Activated CD8-positive, alpha-beta memory T cell treated with anti-CD3 and anti-CD28 coated beads, Interleukin-2, amount 50 U/mL, for 24 hours (primary cell): ENCODE data around the gene CDYL2.

ENCODE experiments used
- DNase-seq: peaks from one replicate; pipeline ENCODE4 v3.0.0-alpha.2; 2020; ENCODE audit errors: extremely low read depth

Gene CDYL2

GRCh38 chr16:80704751-80705505 is 99.5 kb downstream of the CDYL2 start:
- no peak for DNase-seq

DNA sequence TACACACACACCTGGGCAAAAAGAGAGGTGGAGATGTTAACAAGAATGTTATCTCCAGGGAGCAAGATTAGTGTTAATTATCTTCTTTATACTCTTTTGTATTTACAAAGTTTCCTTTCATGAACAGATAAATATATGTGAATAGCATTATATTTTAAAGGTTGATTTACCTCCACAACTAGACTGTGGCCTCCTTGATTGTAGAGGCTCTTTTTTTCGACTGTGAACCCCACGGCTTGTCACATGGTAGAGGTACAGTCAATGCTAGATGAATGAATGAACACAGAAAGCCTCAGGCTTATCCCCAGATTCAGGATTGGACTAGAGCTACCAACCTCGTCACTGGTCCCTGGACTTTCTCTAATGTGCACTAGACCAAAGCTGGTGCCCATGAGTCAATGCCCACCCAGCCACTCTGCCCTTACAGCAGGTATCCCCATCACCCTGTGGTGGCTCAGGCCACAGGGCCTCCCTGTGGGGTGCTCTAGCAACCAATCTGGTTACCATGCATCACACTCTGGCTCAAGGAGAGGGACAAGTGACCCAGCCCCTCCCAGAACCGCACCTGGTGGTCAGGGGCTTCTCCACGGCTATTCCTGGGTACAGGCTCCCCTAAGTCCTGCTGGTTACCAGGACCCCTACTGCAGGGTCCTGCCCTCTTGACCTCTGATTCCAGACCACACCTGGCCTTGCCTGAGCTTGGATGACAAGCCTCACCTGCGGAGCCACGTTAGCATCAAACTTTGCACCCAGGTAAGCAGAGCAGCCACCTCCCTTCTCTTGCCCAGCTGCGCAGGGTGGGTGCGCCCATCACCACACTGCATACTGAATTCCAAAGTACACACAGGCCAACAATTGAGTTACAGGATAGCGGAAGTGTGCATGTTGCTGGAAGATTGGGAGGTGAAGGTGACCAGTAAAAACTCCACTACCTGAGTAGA is 101.0 kb downstream of the CDYL2 start:
- no peak for DNase-seq

GRCh38 chr16:80702696-80703095 is 101.7 kb downstream of the CDYL2 start:
- no peak for DNase-seq

GRCh38 chr16:80700558-80700957 is 103.8 kb downstream of the CDYL2 start:
- DNase-seq = no peak

GRCh38 chr16:80695020-80695419 is 109.4 kb downstream of the CDYL2 start:
- DNase-seq = no peak

- no peak for DNase-seq
These were observed 110.8 kb downstream of the CDYL2 start for GRCh38 chr16:80693553-80693952.

GRCh38 chr16:80692270-80692669 is 112.1 kb downstream of the CDYL2 start:
- no peak for DNase-seq

GRCh38 chr16:80691111-80691741 is 113.2 kb downstream of the CDYL2 start:
- DNase-seq = no peak

DNA sequence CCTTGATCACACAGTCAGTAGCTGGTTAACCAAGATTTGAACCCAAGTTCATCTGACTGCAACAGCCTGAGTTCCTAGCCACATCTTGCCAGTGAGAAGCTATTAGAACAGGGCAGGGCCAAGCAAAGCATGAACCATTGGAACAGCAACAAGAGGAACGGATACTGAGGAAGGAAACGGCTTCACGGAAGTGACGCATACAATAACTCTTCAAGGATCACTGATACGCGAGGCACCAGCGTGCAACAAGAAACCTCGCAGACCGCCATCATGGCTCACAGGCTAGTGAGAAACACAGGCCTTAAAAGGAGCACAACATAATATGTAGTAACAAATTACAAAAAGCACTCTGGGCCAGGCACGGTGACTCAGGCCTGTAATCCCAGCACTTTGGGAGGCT is 114.9 kb downstream of the CDYL2 start:
- DNase-seq = no peak

DNA sequence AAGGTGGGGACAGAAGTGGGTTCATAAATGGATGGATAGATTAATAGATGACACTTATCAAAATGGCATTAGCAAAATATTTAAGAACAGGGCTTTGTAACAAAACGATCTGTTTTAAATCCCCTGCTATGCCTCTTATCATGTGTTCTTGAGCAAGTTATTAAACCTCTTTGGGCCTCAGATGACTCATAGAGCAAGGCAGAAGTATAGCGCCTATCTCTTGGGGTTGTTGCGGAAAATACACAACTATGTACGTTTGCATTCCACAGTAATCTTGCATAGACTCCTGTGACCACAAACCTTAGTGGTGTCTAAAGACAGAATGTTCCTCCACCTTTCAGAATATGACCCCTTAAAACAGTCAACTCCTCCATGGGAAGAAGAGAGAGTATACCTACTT is 116.8 kb downstream of the CDYL2 start:
- DNase-seq = no peak

- no peak for DNase-seq
These were observed 119.5 kb downstream of the CDYL2 start for GRCh38 chr16:80684906-80685305.

GRCh38 chr16:80684136-80684765 is 120.1 kb downstream of the CDYL2 start:
- DNase-seq = no peak

GRCh38 chr16:80683646-80684045 is 120.8 kb downstream of the CDYL2 start:
- DNase-seq = no peak

DNA sequence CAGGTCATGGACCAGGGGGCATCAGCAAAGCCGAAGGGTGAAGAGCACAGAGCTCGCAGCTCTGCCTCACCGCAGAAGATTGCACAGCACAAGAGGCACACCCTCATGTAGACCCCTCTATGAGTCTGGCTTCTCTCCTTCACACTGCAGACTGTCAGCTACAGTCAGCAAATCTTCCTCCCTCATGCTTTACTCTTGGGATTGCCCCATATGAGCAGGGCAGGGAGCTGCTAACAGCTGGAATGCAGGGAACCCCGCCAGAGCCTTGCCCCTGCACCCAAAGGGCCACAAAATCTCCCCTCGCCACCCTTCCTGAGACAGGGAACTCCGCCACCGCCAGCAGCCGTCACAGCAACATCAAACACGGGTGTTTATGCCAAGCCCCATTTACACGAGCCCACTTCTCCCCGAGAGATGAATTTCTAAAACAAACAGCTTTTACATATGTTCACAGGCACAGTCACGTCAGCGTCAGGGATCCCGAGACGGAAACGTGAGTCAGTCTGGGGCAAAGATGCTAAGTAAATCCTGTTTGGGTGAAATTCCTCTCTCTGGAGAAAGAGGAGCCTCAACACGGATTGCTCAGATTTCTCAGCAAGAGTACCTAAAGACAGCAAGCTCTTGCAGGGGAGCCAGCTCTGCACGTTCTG is 121.9 kb downstream of the CDYL2 start:
- no peak for DNase-seq

DNA sequence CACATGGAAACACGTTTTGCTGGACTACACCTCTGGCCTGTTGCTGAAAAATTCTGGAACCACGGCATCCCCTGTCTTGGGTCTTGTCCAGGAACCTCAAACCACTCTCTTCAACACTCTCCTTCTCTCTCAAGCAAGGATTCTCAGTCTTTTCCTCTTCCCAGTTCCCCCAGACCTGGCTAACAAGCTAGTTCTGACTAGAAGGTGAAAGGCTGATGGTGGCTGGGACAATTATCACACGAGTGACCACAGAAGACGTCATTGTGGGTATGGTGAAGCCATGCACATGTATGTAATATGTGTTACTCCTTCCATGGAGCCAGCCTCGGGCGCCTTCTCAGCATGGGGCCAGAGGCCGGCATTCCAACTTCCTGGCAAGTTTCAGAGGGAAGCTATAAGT is 123.0 kb downstream of the CDYL2 start:
- no peak for DNase-seq

GRCh38 chr16:80680839-80681238 is 123.6 kb downstream of the CDYL2 start:
- no peak for DNase-seq

DNA sequence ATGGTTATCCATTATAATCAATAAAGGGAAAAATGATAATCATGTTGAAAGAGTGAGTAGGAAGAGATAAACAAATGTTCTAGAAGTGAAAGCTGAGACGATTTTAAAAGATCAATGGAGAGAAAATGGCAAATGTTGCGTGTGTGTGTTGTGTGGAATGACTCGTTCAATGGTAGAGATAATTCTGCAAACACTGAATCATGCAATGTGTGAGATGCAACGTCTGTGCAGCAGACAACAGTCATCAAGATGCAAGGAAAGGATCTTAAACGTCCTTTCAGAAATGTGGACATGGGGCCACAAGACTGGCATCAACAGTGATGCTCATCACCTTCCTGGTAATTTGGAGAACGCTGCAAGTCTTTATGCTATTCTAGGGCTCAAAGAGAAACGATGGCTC is 124.4 kb downstream of the CDYL2 start:
- no peak for DNase-seq

- DNase-seq = no peak
These were observed 129.5 kb downstream of the CDYL2 start for GRCh38 chr16:80674884-80675283.

- no peak for DNase-seq
These were observed 132.0 kb downstream of the CDYL2 start for GRCh38 chr16:80672379-80672778.

DNA sequence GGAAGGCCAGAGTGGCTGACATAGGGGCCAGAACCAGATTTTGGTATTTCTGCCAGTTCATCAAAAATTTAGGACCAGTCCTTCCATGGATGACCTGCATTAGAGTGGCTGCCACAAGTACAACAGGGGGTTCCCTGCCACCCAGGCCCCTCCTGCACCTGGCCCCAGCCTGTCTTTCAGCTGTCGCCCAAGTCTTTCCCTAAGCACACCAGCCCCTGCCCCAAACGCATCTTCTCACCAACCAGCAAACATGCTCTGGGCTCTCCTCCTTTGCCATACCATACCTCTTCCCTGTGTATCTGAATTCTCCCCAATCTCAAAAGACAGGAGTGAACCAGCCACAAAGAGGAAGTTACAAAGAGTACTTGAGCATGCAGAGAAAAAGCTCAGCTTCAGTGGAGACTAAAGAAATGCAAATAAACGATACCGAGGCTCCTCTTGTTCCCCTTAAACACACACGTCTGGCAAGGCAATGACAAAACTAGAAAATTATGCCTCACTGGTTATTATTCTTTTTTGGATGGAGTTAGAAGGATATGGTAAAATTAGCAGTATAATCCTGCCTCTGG is 133.0 kb downstream of the CDYL2 start:
- no peak for DNase-seq

GRCh38 chr16:80670170-80670865 is 134.1 kb downstream of the CDYL2 start:
- DNase-seq = no peak
